ENCODE data around the gene SYT12. TPM values are rescaled to one million over a fixed set of nuclear protein-coding genes. Genes with fewer than 3 reads are reported as not detected.
A peak's percentile ranks its signal among the peaks of the same experiment; 100 is the strongest.

SYT12 gene
- total and polyA plus RNA-seq, 7 experiments from 2014 or later = not detected

- POLR2A ChIA-PET = no interaction called here
- peaks cover 5 to 24% (median 18%) of the 10 kb centered on the region in 5 donors for H3K27me3 Mint-ChIP-seq
- Histone ChIP-seq H3K27ac (ENCODE audit: low read depth, low read length) (no peak overlapping the region), H3K27me3 (ENCODE audit: control insufficient read depth in 2 of 2, insufficient read depth in 2 of 2, low read length in 2 of 2) (no peaks in the 10 kb centered on the region), H3K36me3 (ENCODE audit: control insufficient read depth in 2 of 3, insufficient read depth in 3 of 3, low read length in 3 of 3) (no peaks in the 10 kb centered on the region), H3K9me3 (ENCODE audit: control insufficient read depth in 2 of 3, low read length in 3 of 3) (no peaks in the 10 kb centered on the region), H3K4me3 (ENCODE audit: low read length) (no peak overlapping the region), H3K4me1 (ENCODE audit: control insufficient read depth in 2 of 2, insufficient read depth in 2 of 2, low read length in 2 of 2) (peaks cover 0 to 4% of the 10 kb centered on the region in 2 donors)
- H3K36me3 Mint-ChIP-seq = no peaks in the 10 kb centered on the region
- ATAC-seq (no peak), DNase-seq (no peak)
- H3K9me3 Mint-ChIP-seq = peaks cover 0 to 1% (median 0%) of the 10 kb centered on the region in 11 donors
- no peak overlapping the region for H3K4me3 Mint-ChIP-seq
- H3K4me1 Mint-ChIP-seq = peaks cover 3 to 16% (median 10%) of the 10 kb centered on the region in 7 donors
- no peak overlapping the region for H3K27ac Mint-ChIP-seq
- intact Hi-C loops (cut with micrococcal nuclease) = no loop called here
- CTCF ChIA-PET = interaction anchor here (0.7 kb wide), 2 partner anchors 71 to 120 kb away, joined by 3 to 4 read pairs; no protein-coding TSS in a partner anchor
Observed at GRCh38 chr11:67051180-67051893, 28.4 kb downstream of the SYT12 start.

- Mint-ChIP-seq H3K36me3 (no peaks in the 10 kb centered on the region), H3K4me3 (no peak overlapping the region), H3K27me3 (peaks cover 5 to 24% (median 21%) of the 10 kb centered on the region in 5 donors), H3K4me1 (peaks cover 5 to 20% (median 10%) of the 10 kb centered on the region in 7 donors), H3K9me3 (peaks cover 0 to 1% (median 0%) of the 10 kb centered on the region in 11 donors), H3K27ac (no peak overlapping the region)
- no peaks in the 10 kb centered on the region for H3K36me3 ChIP-seq (ENCODE audit: control insufficient read depth in 2 of 3, insufficient read depth in 3 of 3, low read length in 3 of 3)
- intact Hi-C loops (cut with micrococcal nuclease) = no loop called here
- POLR2A ChIA-PET = no interaction called here
- H3K9me3 ChIP-seq (ENCODE audit: control insufficient read depth in 2 of 3, low read length in 3 of 3) = no peaks in the 10 kb centered on the region
- H3K4me3 ChIP-seq (ENCODE audit: low read length) = no peak overlapping the region
- H3K4me1 ChIP-seq (ENCODE audit: control insufficient read depth in 2 of 2, insufficient read depth in 2 of 2, low read length in 2 of 2) = peaks cover 0 to 6% of the 10 kb centered on the region in 2 donors
- no peak for ATAC-seq
- no peak overlapping the region for H3K27ac ChIP-seq (ENCODE audit: low read depth, low read length)
- CTCF ChIA-PET = no interaction called here
- no peak for DNase-seq
- no peaks in the 10 kb centered on the region for H3K27me3 ChIP-seq (ENCODE audit: control insufficient read depth in 2 of 2, insufficient read depth in 2 of 2, low read length in 2 of 2)
Observed at GRCh38 chr11:67051945-67052488, 29.1 kb downstream of the SYT12 start.

- peaks cover 5 to 20% (median 13%) of the 10 kb centered on the region in 7 donors for H3K4me1 Mint-ChIP-seq
- POLR2A ChIA-PET = no interaction called here
- H3K9me3 Mint-ChIP-seq = peaks cover 0 to 1% (median 0%) of the 10 kb centered on the region in 11 donors
- CTCF ChIA-PET = interaction anchor here (0.5 kb wide), 1 partner anchor 61 kb away, joined by 5 read pairs; no protein-coding TSS in a partner anchor
- no peak overlapping the region for H3K4me3 Mint-ChIP-seq
- peak overlapping the region in 1 of 9 donors; percentile 36 for H3K27ac Mint-ChIP-seq
- Histone ChIP-seq H3K4me1 (ENCODE audit: control insufficient read depth in 2 of 2, insufficient read depth in 2 of 2, low read length in 2 of 2) (peaks cover 0 to 6% of the 10 kb centered on the region in 2 donors), H3K4me3 (ENCODE audit: low read length) (no peak overlapping the region), H3K27me3 (ENCODE audit: control insufficient read depth in 2 of 2, insufficient read depth in 2 of 2, low read length in 2 of 2) (no peaks in the 10 kb centered on the region), H3K36me3 (ENCODE audit: control insufficient read depth in 2 of 3, insufficient read depth in 3 of 3, low read length in 3 of 3) (no peaks in the 10 kb centered on the region), H3K27ac (ENCODE audit: low read depth, low read length) (no peak overlapping the region), H3K9me3 (ENCODE audit: control insufficient read depth in 2 of 3, low read length in 3 of 3) (no peaks in the 10 kb centered on the region)
- H3K36me3 Mint-ChIP-seq = no peaks in the 10 kb centered on the region
- ATAC-seq (no peak), DNase-seq (no peak)
- intact Hi-C loops (cut with micrococcal nuclease) = no loop called here
- peaks cover 7 to 24% (median 21%) of the 10 kb centered on the region in 5 donors for H3K27me3 Mint-ChIP-seq
Observed at GRCh38 chr11:67052891-67053290, 30.0 kb downstream of the SYT12 start.

GRCh38 chr11:67053896-67054329, 31.0 kb downstream of the SYT12 start:
- peaks cover 0 to 1% (median 0%) of the 10 kb centered on the region in 11 donors for H3K9me3 Mint-ChIP-seq
- peaks cover 5 to 20% (median 13%) of the 10 kb centered on the region in 7 donors for H3K4me1 Mint-ChIP-seq
- intact Hi-C loops (cut with micrococcal nuclease) = loop anchor here (1.0 kb wide), 1 partner anchor 17 kb away; no protein-coding TSS in a partner anchor
- H3K4me3 Mint-ChIP-seq = peak overlapping the region in 1 of 10 donors; percentile 35
- Histone ChIP-seq H3K9me3 (ENCODE audit: control insufficient read depth in 2 of 3, low read length in 3 of 3) (no peaks in the 10 kb centered on the region), H3K4me1 (ENCODE audit: control insufficient read depth in 2 of 2, insufficient read depth in 2 of 2, low read length in 2 of 2) (peaks cover 0 to 6% of the 10 kb centered on the region in 2 donors), H3K27ac (ENCODE audit: low read depth, low read length) (no peak overlapping the region), H3K36me3 (ENCODE audit: control insufficient read depth in 2 of 3, insufficient read depth in 3 of 3, low read length in 3 of 3) (no peaks in the 10 kb centered on the region), H3K27me3 (ENCODE audit: control insufficient read depth in 2 of 2, insufficient read depth in 2 of 2, low read length in 2 of 2) (no peaks in the 10 kb centered on the region), H3K4me3 (ENCODE audit: low read length) (no peak overlapping the region)
- DNase-seq (peak in 7 of 9 donors; percentile 20 to 47 (median 35)), ATAC-seq (peak; percentile 71)
- peaks cover 8 to 24% (median 21%) of the 10 kb centered on the region in 5 donors for H3K27me3 Mint-ChIP-seq
- ChIA-PET CTCF (interaction anchor here (0.6 to 1.0 kb wide), 2 partner anchors 19 to 114 kb away, joined by 3 to 5 read pairs; no protein-coding TSS in a partner anchor), POLR2A (no interaction called here)
- no peaks in the 10 kb centered on the region for H3K36me3 Mint-ChIP-seq
- H3K27ac Mint-ChIP-seq = peak overlapping the region in 1 of 9 donors; percentile 61

GRCh38 chr11:67054346-67054835, 31.5 kb downstream of the SYT12 start:
- ChIA-PET POLR2A (no interaction called here), CTCF (interaction anchor here (1.0 to 1.1 kb wide), 2 partner anchors 18 to 113 kb away, joined by 4 to 5 read pairs; no protein-coding TSS in a partner anchor)
- Mint-ChIP-seq H3K4me3 (no peak overlapping the region), H3K27ac (peak overlapping the region in 1 of 9 donors; percentile 61), H3K4me1 (peaks cover 5 to 20% (median 13%) of the 10 kb centered on the region in 7 donors), H3K9me3 (peaks cover 0 to 1% (median 0%) of the 10 kb centered on the region in 11 donors), H3K27me3 (peaks cover 8 to 24% (median 21%) of the 10 kb centered on the region in 5 donors), H3K36me3 (no peaks in the 10 kb centered on the region)
- intact Hi-C loops (cut with micrococcal nuclease) = loop anchor here (1.0 kb wide), 1 partner anchor 17 kb away; no protein-coding TSS in a partner anchor
- Histone ChIP-seq H3K27me3 (ENCODE audit: control insufficient read depth in 2 of 2, insufficient read depth in 2 of 2, low read length in 2 of 2) (no peaks in the 10 kb centered on the region), H3K36me3 (ENCODE audit: control insufficient read depth in 2 of 3, insufficient read depth in 3 of 3, low read length in 3 of 3) (no peaks in the 10 kb centered on the region), H3K27ac (ENCODE audit: low read depth, low read length) (no peak overlapping the region), H3K4me1 (ENCODE audit: control insufficient read depth in 2 of 2, insufficient read depth in 2 of 2, low read length in 2 of 2) (peaks cover 0 to 6% of the 10 kb centered on the region in 2 donors), H3K4me3 (ENCODE audit: low read length) (no peak overlapping the region), H3K9me3 (ENCODE audit: control insufficient read depth in 2 of 3, low read length in 3 of 3) (no peaks in the 10 kb centered on the region)
- DNase-seq (no peak), ATAC-seq (no peak)

GRCh38 chr11:67054836-67055523, 32.0 kb downstream of the SYT12 start:
- H3K9me3 Mint-ChIP-seq = peaks cover 0 to 1% (median 0%) of the 10 kb centered on the region in 11 donors
- no peak for ATAC-seq
- no peak for DNase-seq
- POLR2A ChIA-PET = no interaction called here
- peaks cover 5 to 20% (median 13%) of the 10 kb centered on the region in 7 donors for H3K4me1 Mint-ChIP-seq
- intact Hi-C loops (cut with micrococcal nuclease) = loop anchor here (1.0 kb wide), 1 partner anchor 16 kb away; no protein-coding TSS in a partner anchor
- no peaks in the 10 kb centered on the region for H3K36me3 Mint-ChIP-seq
- no peaks in the 10 kb centered on the region for H3K9me3 ChIP-seq (ENCODE audit: control insufficient read depth in 2 of 3, low read length in 3 of 3)
- no peak overlapping the region for H3K27ac ChIP-seq (ENCODE audit: low read depth, low read length)
- peak overlapping the region in 2 of 10 donors; percentile 62 to 80 for H3K4me3 Mint-ChIP-seq
- H3K4me3 ChIP-seq (ENCODE audit: low read length) = no peak overlapping the region
- no peaks in the 10 kb centered on the region for H3K36me3 ChIP-seq (ENCODE audit: control insufficient read depth in 2 of 3, insufficient read depth in 3 of 3, low read length in 3 of 3)
- H3K27ac Mint-ChIP-seq = no peak overlapping the region
- peaks cover 8 to 24% (median 21%) of the 10 kb centered on the region in 5 donors for H3K27me3 Mint-ChIP-seq
- peaks cover 0 to 6% of the 10 kb centered on the region in 2 donors for H3K4me1 ChIP-seq (ENCODE audit: control insufficient read depth in 2 of 2, insufficient read depth in 2 of 2, low read length in 2 of 2)
- CTCF ChIA-PET = interaction anchor here (1.1 kb wide), 1 partner anchor 17 kb away, joined by 4 read pairs; no protein-coding TSS in a partner anchor
- H3K27me3 ChIP-seq (ENCODE audit: control insufficient read depth in 2 of 2, insufficient read depth in 2 of 2, low read length in 2 of 2) = no peaks in the 10 kb centered on the region

All from naive thymus-derived CD4-positive, alpha-beta T cell (primary cell).